ENCODE results near the gene COX10.

The COX10 gene

DNA sequence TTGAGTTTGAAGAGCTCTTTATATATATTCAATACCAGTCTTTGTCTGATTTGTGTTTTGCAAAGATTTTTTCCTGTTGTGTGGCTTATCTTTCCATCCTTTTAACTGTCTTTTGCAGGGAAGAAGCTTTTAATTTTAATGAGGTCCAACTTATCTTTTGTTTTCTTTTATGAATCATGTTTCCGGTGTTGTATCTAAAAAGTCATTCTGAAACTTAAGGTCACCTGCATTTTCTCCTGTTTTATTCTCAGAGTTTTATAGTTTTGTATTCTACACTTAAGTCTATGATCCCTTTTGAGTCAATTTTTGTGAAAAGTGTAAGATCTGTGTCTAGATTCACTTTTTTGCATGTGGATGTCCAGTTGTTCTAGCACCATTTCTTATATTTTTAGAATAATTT is 24.6 kb upstream of the COX10 start:
- no peak for DNase-seq (ENCODE audit: insufficient read length, low spot score)
- FAIRE-seq = no peak

GRCh38 chr17:14046978-14047377 is 22.3 kb upstream of the COX10 start:
- no peak for FAIRE-seq

More for the DNA sequence above, 24.6 kb upstream of the COX10 start:
- TF ChIP-seq, protein P1, sequence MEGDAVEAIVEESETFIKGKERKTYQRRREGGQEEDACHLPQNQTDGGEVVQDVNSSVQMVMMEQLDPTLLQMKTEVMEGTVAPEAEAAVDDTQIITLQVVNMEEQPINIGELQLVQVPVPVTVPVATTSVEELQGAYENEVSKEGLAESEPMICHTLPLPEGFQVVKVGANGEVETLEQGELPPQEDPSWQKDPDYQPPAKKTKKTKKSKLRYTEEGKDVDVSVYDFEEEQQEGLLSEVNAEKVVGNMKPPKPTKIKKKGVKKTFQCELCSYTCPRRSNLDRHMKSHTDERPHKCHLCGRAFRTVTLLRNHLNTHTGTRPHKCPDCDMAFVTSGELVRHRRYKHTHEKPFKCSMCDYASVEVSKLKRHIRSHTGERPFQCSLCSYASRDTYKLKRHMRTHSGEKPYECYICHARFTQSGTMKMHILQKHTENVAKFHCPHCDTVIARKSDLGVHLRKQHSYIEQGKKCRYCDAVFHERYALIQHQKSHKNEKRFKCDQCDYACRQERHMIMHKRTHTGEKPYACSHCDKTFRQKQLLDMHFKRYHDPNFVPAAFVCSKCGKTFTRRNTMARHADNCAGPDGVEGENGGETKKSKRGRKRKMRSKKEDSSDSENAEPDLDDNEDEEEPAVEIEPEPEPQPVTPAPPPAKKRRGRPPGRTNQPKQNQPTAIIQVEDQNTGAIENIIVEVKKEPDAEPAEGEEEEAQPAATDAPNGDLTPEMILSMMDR (IDR thresholded peaks at IDR 0.05; ENCODE audit: insufficient read depth, missing control alignments) = no peak

DNA sequence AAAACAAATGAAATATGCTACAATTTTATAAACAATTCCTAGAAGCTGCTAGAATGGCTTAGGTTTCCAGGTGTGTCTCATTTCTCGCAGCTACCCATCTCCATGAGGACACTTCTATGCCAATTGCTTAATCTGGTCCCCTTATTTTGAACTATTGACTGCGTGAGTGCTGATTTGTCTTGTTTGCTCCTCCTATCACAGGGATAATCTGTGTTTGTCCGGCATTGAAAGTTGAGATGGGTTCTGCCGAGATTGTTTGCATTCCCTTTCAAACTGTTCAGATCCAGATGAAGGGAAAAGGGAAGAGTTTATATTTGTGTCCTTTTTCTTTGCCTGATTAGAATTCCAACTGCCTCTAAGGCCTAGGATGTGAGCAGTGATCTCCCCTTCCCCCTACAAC is 21.7 kb upstream of the COX10 start:
- TF ChIP-seq, protein P1 (IDR thresholded peaks at IDR 0.05; ENCODE audit: insufficient read depth, missing control alignments) = no peak
- no peak for DNase-seq (ENCODE audit: insufficient read length, low spot score)
- FAIRE-seq = no peak

More at GRCh38 chr17:14046978-14047377, 22.3 kb upstream of the COX10 start:
- no peak for DNase-seq (ENCODE audit: insufficient read length, low spot score)
- TF ChIP-seq, protein P1 (IDR thresholded peaks at IDR 0.05; ENCODE audit: insufficient read depth, missing control alignments) = no peak

DNA sequence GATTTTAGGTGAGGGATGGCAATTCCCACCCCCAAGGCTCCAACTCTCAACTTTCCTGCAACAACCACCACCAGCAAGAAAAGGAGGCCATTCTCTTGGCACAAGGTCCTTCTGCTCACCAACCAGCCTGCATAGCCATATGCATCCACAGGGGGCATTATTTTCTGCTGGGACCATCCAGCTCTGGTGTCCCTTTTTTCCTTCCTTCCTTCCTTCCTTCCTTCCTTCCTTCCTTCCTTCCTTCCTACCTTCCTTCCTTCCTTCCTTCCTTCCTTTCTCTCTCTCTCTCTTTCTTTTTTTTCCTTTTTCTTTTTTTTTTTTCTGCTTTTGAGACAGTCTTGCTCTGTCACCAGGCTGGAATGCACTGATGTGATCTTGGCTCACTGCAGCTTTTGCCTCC is 21.1 kb upstream of the COX10 start:
- no peak for DNase-seq (ENCODE audit: insufficient read length, low spot score)
- TF ChIP-seq, protein P1 (IDR thresholded peaks at IDR 0.05; ENCODE audit: insufficient read depth, missing control alignments) = no peak
- FAIRE-seq = no peak

- TF ChIP-seq, protein P1 (IDR thresholded peaks at IDR 0.05; ENCODE audit: insufficient read depth, missing control alignments) = no peak
- DNase-seq (ENCODE audit: insufficient read length, low spot score) (no peak), FAIRE-seq (no peak)
These were observed 18.7 kb upstream of the COX10 start for GRCh38 chr17:14050616-14051015.

DNA sequence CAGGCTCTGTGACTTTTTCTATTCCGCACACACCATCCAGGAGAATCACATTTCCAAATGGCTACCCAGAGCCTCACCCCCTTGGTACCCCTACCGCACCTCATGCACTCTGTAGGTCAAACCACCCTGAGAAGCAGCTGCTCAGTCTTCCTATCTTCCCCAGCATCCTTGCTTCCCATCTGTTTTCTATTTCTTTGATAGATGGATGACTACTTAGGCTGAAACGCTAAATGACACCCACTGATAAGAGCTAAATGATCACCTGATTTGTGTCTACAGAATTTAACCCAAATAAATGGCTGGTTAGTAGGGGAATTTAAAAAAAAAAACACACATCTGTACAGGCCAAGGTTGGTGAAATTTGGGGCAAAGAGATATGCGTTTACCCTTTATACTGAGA is 17.6 kb upstream of the COX10 start:
- TF ChIP-seq, protein P1 (IDR thresholded peaks at IDR 0.05; ENCODE audit: insufficient read depth, missing control alignments) = no peak
- no peak for FAIRE-seq
- no peak for DNase-seq (ENCODE audit: insufficient read length, low spot score)

- DNase-seq (ENCODE audit: insufficient read length, low spot score) (no peak), FAIRE-seq (no peak)
- TF ChIP-seq, protein P1 (IDR thresholded peaks at IDR 0.05; ENCODE audit: insufficient read depth, missing control alignments) = no peak
These were observed 16.3 kb upstream of the COX10 start for GRCh38 chr17:14052886-14053615.
